ENCODE measurements around the gene MGLL. TPM values are rescaled to one million over a fixed set of nuclear protein-coding genes. Genes with fewer than 3 reads are reported as not detected.
A peak's percentile ranks its signal among the peaks of the same experiment; 100 is the strongest.

MGLL gene
- total RNA-seq (2021; ENCODE audit: unreplicated experiment) = 6.8 TPM
- 9.5 and 14.7 TPM in 2 replicates for polyA plus RNA-seq (2012)
- percentile 44 among the genes with signal in this experiment for Bru-seq, nascent RNA
- percentile 46 among the genes with signal in this experiment for BruChase-seq, experiment 1, labeled RNA remaining after a 6-hour chase
- BruChase-seq, experiment 2, labeled RNA remaining after a 2-hour chase = percentile 47 among the genes with signal in this experiment
- long read RNA-seq, full-length matches to known transcripts = 8 of 13 reads
- long read RNA-seq, partial matches to known transcripts = 0 of 13 reads
- long read RNA-seq, other reads (novel, unspliced or antisense) = 5 of 13 reads

DNA sequence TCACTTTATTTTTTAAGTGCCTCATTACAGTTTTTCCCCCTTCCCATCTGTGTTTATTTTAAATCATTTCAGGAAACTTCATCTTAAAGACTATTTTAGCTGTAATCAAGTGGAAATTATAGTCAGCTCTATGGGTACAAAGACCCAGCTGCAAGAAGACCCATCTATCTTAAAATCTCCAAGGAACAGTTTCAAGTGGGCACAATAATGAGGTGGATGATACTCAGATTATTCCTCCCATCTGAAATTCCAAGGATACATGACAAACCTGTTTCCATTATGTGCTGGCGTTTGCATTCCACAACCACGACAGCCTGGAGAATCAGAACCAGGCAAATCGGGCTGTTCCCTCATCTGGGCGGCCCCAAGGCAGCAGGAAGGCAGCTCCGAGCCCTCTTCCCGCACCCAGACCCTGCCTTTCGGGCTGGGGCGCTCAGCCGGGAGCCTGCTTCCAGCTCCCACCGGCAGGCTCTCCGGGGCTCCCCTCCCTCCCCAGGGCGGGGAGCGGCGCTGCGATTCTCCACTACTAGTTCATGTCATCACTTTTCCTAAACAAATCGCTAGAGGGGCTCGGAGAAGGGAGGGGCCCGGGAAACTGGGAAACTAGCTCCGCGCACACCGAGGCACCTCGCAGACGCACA lies at the start of gene MGLL:
TSS of gene MGLL (minus strand) at position 475 of the 641 bp plus-strand sequence. CDS start at position 278, 197 bp downstream.
- DNase-seq (ENCODE audit: low read depth, low spot score) (no peak), ATAC-seq (peak; percentile 41)
- H3K4me3 ChIP-seq (replicated peaks in 1 of 2; ENCODE audit: low read depth in 1 of 2, low read length in 2 of 2) = peak within 1 kb of the TSS; percentile 64 to 75
- H3K4me1 ChIP-seq (ENCODE audit: control insufficient read depth in 1 of 2, insufficient read depth in 2 of 2, low read length in 2 of 2) = peaks cover 36 to 61% of the 10 kb centered on the region in 2 experiments
- H3K79me2 ChIP-seq (ENCODE audit: insufficient read depth, low read length) = no peaks in the 10 kb centered on the region
- RAD21 ChIA-PET (ENCODE audit: low non-redundant PET in 1 of 2, low total read pairs in 2 of 2, uncharacterized antibody in 2 of 2, unreplicated experiment in 2 of 2) = no interaction called here
- CTCF ChIA-PET = interaction anchor here (1.3 to 2.2 kb wide), 4 partner anchors 10 to 247 kb away, joined by 3 to 6 read pairs (median 5); no protein-coding TSS in a partner anchor
- TF ChIP-seq POLR2AphosphoS5 (IDR thresholded peaks at IDR 0.05; ENCODE audit: low read depth, low read length) (no peak), MAX (IDR thresholded peaks at IDR 0.05) (no peak), SIN3A (IDR thresholded peaks at IDR 0.05; ENCODE audit: low read depth) (no peak), POLR2A (IDR thresholded peaks at IDR 0.05; ENCODE audit: borderline replicate concordance, extremely low read depth, insufficient read depth, insufficient read length) (no peak), JUND (IDR thresholded peaks at IDR 0.05) (no peak)
- intact Hi-C loops (cut with micrococcal nuclease) = no loop called here
- H3K4me2 ChIP-seq (ENCODE audit: low read length) = peak within 1 kb of the TSS; percentile 96
- POLR2A ChIA-PET = interaction anchor here (1.2 kb wide), 1 partner anchor 19 kb away, joined by 4 read pairs; no protein-coding TSS in a partner anchor
- no peaks in the 10 kb centered on the region for H3K36me3 ChIP-seq (ENCODE audit: control insufficient read depth in 1 of 2, insufficient read depth in 2 of 2, low read length in 2 of 2)
- peak within 1 kb of the TSS; percentile 28; the same call in 1 of the 2 replicates for H3K27ac ChIP-seq (ENCODE audit: low read depth, low read length)
- no TSS peak for BruUV-seq (replicated peaks)
- peak within 1 kb of the TSS; percentile 0 for H2AFZ ChIP-seq (ENCODE audit: low read depth, low read length, poor library complexity, severe bottlenecking)
- H3K9ac ChIP-seq (ENCODE audit: low read length) = peak within 1 kb of the TSS; percentile 66
- H3K27me3 ChIP-seq (ENCODE audit: insufficient read depth, low read length) = no peaks in the 10 kb centered on the region
- no peaks in the 10 kb centered on the region for H3K9me2 ChIP-seq (ENCODE audit: insufficient read depth)
- H4K20me1 ChIP-seq (ENCODE audit: insufficient read depth) = no peaks in the 10 kb centered on the region
- peaks cover 0 to 5% of the 10 kb centered on the region in 2 experiments; a peak in 2 of 4 replicates for H3K9me3 ChIP-seq (ENCODE audit: control insufficient read depth in 1 of 2, insufficient read depth in 1 of 2, low read depth in 1 of 2, low read length in 2 of 2)

DNA sequence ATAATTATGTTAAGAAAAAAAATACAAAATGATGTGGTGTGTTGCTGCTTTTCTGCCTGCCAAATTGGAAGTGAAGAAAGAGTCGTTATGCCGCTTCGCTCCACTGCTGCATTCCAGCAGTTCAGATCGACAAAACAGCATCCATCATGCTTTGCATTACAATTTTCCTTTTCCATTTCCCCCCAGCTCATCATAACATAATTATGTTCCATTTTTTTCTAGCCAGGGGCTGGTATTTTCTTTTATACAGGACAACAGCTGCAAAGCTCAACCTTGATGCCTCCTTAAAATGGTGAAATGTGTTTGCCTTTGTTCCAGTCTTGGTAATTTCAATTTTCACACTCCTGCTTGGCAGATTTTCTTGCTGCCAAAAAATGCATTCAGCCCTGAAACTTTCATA lies 47.8 kb upstream of the MGLL start:
- CTCF ChIA-PET = no interaction called here
- ATAC-seq = no peak
- no peak overlapping the region for H2AFZ ChIP-seq (ENCODE audit: low read depth, low read length, poor library complexity, severe bottlenecking)

More for the DNA sequence above, 47.8 kb upstream of the MGLL start:
- DNase-seq (ENCODE audit: low read depth, low spot score) = no peak
- no peaks in the 10 kb centered on the region for H3K79me2 ChIP-seq (ENCODE audit: insufficient read depth, low read length)
- no peaks in the 10 kb centered on the region for H3K9me2 ChIP-seq (ENCODE audit: insufficient read depth)
- RAD21 ChIA-PET (ENCODE audit: low non-redundant PET in 1 of 2, low total read pairs in 2 of 2, uncharacterized antibody in 2 of 2, unreplicated experiment in 2 of 2) = no interaction called here
- H3K9ac ChIP-seq (ENCODE audit: low read length) = no peak overlapping the region
- intact Hi-C loops (cut with micrococcal nuclease) = no loop called here
- H3K27me3 ChIP-seq (ENCODE audit: insufficient read depth, low read length) = no peaks in the 10 kb centered on the region
- H3K4me1 ChIP-seq (ENCODE audit: control insufficient read depth in 1 of 2, insufficient read depth in 2 of 2, low read length in 2 of 2) = peaks cover 5 to 22% of the 10 kb centered on the region in 2 experiments; a peak in 3 of 4 replicates
- TF ChIP-seq EZH2 (IDR thresholded peaks at IDR 0.05) (no peak), ELF1 (IDR thresholded peaks at IDR 0.05; ENCODE audit: borderline replicate concordance, low read depth) (no peak), TCF7L2 (IDR thresholded peaks at IDR 0.05; ENCODE audit: borderline replicate concordance, extremely low read depth, insufficient read depth, insufficient read length) (no peak), REST (IDR thresholded peaks at IDR 0.05; ENCODE audit: low read depth) (no peak), EGR1 (IDR thresholded peaks at IDR 0.05; ENCODE audit: low read depth) (no peak), POLR2AphosphoS5 (IDR thresholded peaks at IDR 0.05; ENCODE audit: low read depth, low read length) (no peak), ZFX (IDR thresholded peaks at IDR 0.05) (no peak), SRF (IDR thresholded peaks at IDR 0.05; ENCODE audit: low read depth) (no peak), YY1 (IDR thresholded peaks at IDR 0.05; ENCODE audit: extremely low read depth, insufficient replicate concordance, low read depth, low read length) (no peak), EZH2phosphoT487 (IDR thresholded peaks at IDR 0.05; ENCODE audit: borderline replicate concordance) (no peak), SIN3A (IDR thresholded peaks at IDR 0.05; ENCODE audit: low read depth) (no peak), MAX (IDR thresholded peaks at IDR 0.05) (no peak), FOSL1 (IDR thresholded peaks at IDR 0.05; ENCODE audit: low read depth) (no peak), POLR2A (IDR thresholded peaks at IDR 0.05; ENCODE audit: borderline replicate concordance, extremely low read depth, insufficient read depth, insufficient read length) (no peak)
- no peaks in the 10 kb centered on the region for H3K9me3 ChIP-seq (ENCODE audit: control insufficient read depth in 1 of 2, insufficient read depth in 1 of 2, low read depth in 1 of 2, low read length in 2 of 2)
- POLR2A ChIA-PET = no interaction called here
- no TSS peak for BruUV-seq (replicated peaks)
- H3K27ac ChIP-seq (ENCODE audit: low read depth, low read length) = no peak overlapping the region
- H3K36me3 ChIP-seq (ENCODE audit: control insufficient read depth in 1 of 2, insufficient read depth in 2 of 2, low read length in 2 of 2) = no peaks in the 10 kb centered on the region
- H3K4me2 ChIP-seq (ENCODE audit: low read length) = no peak overlapping the region
- no peak overlapping the region for H3K4me3 ChIP-seq (replicated peaks in 1 of 2; ENCODE audit: low read depth in 1 of 2, low read length in 2 of 2)
- H4K20me1 ChIP-seq (ENCODE audit: insufficient read depth) = no peaks in the 10 kb centered on the region
